Measurements from ENCODE around the gene KCTD6.

KCTD6 gene

GRCh38 chr3:58487140-58487886 is 4.6 kb upstream of the KCTD6 start:
- no peak for DNase-seq

GRCh38 chr3:58488967-58489366 is 2.9 kb upstream of the KCTD6 start:
- DNase-seq, result no peak

DNA sequence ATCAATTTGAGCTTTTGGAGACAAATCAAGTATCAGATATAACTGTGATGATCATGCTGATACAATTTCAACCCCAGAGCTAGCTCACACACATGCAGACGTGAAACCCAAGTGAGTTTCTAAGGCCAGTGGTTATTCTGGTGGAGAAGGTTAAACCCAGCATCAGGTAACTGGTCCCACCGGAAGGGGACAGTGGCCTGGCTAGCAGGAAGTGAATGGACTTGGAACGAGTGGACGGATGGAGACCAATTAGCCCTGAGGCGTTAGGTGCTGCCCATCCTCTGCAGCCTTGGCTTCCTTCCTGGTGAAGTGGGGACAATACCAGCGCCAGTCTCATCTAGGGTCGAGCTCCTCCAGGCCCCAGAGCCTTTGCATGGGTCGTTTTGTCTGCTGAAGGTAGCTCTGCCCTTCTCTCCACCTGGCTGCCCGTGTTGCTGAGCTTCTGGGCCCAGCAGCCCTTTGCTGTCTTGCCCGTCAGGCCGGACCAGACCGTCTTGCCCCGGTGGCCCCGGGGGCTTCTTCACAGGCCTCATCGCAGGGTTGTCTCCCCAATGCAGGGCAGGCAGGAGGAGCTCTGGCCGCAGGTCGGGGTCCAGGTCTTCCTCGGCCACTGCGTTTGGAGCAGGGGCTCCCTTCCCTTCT is 915 bp upstream of the KCTD6 start:
- no peak for DNase-seq

DNA sequence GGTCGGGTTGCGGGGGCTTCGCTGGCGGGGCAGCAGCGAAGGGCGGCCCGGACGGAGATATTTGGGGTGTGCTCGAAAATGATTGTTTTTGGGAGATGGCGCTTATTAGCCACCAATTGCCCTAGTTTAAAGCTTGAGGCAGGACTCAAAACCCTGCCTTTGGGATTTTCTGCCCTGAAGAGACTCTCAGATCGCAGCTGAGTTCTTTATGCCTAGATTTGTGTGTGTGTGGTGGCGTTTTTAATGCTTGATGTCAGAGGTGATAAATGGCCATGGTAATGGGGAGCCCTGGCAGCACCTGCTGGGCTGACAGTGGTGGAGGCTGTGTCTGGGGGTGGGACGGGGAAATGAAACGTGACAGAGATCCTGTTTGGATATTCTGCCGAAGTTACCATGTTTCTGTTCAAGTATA is 604 bp downstream of the KCTD6 start:
- peak; percentile 28 for DNase-seq

DNA sequence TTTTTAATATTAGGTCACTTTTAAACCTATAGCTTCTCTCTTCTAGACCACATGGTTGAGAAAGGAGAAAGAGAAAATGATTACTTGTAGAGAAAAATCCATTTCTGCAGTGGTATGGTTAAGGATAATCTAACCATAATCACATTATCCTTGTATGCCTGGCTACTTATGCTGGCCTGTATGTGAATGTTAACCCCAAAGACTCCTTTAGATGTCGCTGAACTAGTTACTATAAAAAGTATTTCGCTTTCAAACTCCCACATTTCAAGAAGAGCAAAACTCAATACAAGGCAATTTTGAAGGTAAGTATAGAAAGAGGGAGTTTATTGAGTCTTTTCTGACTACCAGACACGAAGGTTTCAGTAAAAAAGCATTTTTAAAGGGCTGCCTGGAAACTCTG is 2.2 kb downstream of the KCTD6 start:
- DNase-seq, result no peak

- no peak for DNase-seq
Observed at GRCh38 chr3:58495101-58495500, 3.2 kb downstream of the KCTD6 start.

DNA sequence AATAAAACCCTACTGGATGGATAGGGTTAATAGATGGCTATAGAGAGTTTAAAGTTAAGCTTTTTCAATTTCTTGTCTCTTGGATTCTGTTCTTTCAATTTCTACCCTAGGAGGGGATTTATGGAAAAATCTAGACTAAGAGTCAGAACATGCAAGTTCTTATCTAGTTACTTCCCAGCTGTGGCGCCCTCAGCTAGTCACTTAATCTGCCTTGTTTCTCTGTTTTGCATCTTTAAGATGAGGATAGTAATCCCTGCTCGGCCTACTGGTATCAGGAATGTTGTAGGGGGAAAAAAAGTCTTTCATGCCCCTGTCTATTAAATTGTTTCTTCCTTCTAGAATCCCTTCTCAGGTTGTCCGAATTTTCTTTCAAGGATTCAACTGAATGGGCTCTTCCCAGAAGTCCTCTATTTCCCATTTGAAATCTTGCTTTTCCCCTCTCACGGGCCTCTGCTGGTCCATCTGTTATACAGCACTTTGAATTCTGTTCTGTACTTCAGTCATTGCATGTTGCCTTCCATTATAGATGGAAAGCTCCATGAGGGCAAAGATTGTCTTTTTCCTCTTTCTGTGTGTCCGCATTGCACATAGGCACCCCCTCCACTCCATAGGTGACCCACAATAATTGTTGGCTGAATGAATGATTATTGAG is 4.4 kb downstream of the KCTD6 start:
- DNase-seq, result no peak

- DNase-seq, result no peak
Observed at GRCh38 chr3:58497097-58497496, 5.2 kb downstream of the KCTD6 start.

- DNase-seq, result no peak
Observed at GRCh38 chr3:58502872-58503271, 11.0 kb downstream of the KCTD6 start.

DNA sequence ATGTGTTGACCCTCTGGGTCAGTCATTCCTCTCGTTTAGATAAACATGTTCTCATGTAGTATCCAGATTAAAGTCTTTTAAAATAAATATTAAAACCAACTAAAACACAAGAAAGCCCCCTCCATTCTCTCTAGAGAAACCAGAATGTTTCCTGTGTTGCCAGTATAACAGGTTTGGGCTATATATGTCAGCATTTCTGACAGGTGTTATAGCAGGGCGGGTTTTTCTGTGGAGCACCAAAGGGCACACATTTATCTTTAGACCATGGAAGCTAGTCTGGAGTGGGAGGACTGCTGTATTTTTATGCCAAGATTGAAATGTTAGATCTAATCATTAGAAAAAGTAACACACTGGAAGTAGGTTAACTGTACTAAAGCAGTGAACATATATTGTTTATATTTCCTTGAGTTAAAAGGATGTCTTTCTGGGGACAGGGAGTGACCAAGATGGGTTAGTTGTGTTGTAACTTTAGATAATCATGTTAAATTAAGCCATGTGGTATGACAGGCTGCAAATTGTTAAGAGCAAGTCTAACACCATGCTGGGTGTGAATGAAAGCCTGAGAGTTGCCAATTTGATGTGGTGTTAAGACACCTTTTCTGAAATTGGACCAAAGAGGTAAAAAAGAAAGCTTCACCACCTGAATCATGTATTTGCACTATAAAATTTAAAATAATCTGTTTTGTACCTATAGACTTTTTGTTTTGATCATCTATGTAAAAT is 15.6 kb downstream of the KCTD6 start:
- no peak for DNase-seq

DNA sequence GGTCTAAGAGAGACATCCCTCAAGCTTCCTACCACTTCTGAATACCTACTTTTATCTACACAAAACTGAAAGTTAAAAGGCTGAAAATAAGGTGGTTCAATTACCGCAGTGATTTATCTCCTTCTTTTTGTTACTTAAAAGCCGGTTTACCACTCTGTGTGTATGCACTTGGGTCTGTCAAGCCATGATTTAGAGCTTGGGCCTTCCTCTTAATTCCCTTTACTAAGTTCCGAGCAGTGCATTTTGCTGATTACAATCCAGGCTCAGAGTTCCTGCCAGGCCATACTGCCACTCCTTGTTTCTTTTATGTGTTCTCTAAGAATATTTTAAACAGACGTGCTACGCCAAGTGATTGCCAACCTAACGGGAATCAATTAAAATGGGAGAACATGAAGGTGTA is 16.5 kb downstream of the KCTD6 start:
- DNase-seq, result no peak

GRCh38 chr3:58514405-58514804 is 22.5 kb downstream of the KCTD6 start:
- DNase-seq, result no peak

- no peak for DNase-seq
Observed at GRCh38 chr3:58518291-58518789, 26.4 kb downstream of the KCTD6 start.

DNA sequence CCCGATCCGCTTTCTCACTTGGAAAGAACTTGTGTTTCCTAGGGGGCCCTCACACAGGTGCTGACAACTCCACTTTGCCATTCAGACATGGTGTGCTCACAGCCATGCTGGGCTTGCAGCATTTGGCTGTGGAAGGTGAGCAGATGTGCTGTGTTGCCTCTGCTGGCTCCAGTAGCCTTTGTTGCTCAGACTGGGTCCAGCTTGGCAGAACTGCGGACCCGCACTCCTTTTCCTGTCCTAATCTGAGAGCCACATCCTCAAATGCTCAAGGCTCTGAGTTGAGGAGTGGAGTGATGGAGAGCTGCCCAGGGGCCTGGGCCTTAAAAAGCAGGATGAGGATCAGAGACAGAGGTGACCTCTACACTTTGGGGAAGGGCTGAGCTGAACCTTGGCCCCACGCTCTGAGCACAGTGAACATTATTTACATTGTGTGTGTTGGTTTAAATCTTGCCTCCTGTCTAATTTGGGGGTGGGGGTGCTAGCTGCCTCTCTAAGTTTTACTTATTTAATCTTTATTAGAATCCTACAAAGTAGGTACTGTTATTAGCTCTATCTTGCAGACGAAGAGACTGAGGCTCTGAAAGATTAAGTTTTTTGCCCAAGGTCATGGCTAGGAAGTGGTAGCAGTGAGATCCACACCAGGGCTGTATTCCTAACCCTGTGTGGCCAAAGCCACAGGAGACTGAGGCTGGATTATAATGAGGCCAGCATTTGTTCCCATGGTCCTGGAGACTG is 27.9 kb downstream of the KCTD6 start:
- no peak for DNase-seq

GRCh38 chr3:58520403-58521335 is 28.8 kb downstream of the KCTD6 start:
- no peak for DNase-seq

GRCh38 chr3:58521336-58521670 is 29.4 kb downstream of the KCTD6 start:
- no peak for DNase-seq

- DNase-seq, result no peak
Observed at GRCh38 chr3:58521917-58522631, 30.2 kb downstream of the KCTD6 start.

- no peak for DNase-seq
Observed at GRCh38 chr3:58522759-58523425, 31.0 kb downstream of the KCTD6 start.

DNA sequence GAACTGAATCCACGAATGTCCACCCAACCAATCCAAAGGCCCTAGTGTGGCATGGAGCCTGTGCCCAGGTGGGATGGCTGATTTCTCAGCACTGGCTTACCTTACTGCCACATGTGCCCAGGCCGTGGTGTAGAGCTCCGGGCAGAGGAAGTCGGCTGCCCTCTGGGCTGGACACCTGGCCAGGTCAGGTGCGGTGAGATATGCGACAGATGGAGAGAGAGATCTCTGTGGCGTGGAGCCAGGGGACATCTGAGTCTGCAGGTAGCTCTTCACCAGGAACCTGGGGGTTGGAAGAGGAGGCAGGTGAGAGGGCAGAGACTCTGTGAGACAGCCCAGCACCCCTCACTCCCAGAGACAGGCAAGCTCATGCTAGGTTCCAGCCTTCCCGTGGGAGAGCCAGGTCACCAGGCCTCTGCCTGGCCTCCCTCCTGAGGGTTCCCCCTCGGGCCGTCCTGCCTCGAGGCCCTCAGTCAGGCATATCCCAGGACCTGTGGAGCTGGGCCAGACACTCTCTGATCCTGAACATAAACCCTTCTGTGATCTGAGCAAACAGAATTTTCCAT is 32.5 kb downstream of the KCTD6 start:
- no peak for DNase-seq

DNA sequence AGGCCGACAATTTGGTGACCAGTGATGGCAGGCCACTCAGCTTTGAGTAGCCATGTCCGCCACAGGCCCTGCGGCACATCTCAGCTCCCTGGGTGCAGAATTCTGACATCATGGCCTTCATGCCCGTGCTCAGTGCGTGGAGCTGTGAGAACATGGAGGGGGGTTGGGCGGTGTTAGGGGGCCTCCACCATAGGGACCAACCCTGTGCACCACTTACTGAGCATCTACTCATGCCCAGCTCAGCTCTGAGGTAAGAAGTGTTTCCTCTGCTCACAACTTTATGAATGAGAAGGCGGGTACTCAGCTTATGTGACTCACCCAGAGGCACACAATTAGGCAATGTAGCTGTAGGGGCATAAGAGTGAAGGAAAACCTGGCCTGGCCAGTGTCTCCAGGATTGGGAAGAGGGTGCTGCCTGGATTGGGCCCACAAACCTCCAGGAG is 34.6 kb downstream of the KCTD6 start:
- DNase-seq, result no peak

All from activated naive CD4-positive, alpha-beta T cell treated with Interleukin-2 at 50 U/mL for 16 hours (primary cell).